Lung (tissue), 12 donors: Measurements from ENCODE around the gene DEFB123. TPM values are rescaled to one million over a fixed set of nuclear protein-coding genes. Genes with fewer than 3 reads are reported as not detected.

ENCODE experiments used
- ATAC-seq: fragments of 200-7000 bp; cut with Tn5 transposase; one replicate; pipeline ENCODE4 v1.9.1; 2020; ENCODE audit warnings: moderate number of reproducible peaks; ENCODE audit not compliant: insufficient read depth, low FRiP score
- DNase-seq, 3 donors: peaks; one replicate each; pipeline ENCODE4 v3.0.0-alpha.2; 2013 to 2017
- H3K27ac ChIP-seq, 2 donors: one replicate each; pipeline ENCODE4 v1.5.1; 2013; ENCODE audit warnings: mild to moderate bottlenecking in 2 of 2, moderate library complexity in 2 of 2, control low read depth in 1 of 2, inconsistent platforms in 1 of 2, low read depth in 1 of 2, low read length in 1 of 2
- H3K27me3 ChIP-seq, 3 donors: one replicate each; pipeline ENCODE4 v1.5.1; 2013; ENCODE audit warnings: low read length in 2 of 3; ENCODE audit not compliant: control insufficient read depth in 3 of 3, insufficient read depth in 3 of 3
- H3K36me3 ChIP-seq, 4 donors: one replicate each; pipeline ENCODE4 v1.5.1; 2013; ENCODE audit warnings: low read length in 4 of 4, mild to moderate bottlenecking in 1 of 4, moderate library complexity in 1 of 4; ENCODE audit not compliant: control insufficient read depth in 4 of 4, insufficient read depth in 4 of 4
- H3K4me1 ChIP-seq, 5 donors: one replicate each; pipeline ENCODE4 v1.5.1; 2013; ENCODE audit warnings: low read length in 5 of 5, mild to moderate bottlenecking in 2 of 5, moderate library complexity in 1 of 5; ENCODE audit not compliant: control insufficient read depth in 5 of 5, insufficient read depth in 5 of 5
- H3K4me3 ChIP-seq: one replicate; pipeline ENCODE4 v1.5.1; 2013; ENCODE audit warnings: mild to moderate bottlenecking, control low read depth, moderate library complexity
- H3K9ac ChIP-seq, 2 donors: one replicate each; pipeline ENCODE4 v1.5.1; 2013; ENCODE audit warnings: low read length in 2 of 2, control low read depth in 1 of 2; ENCODE audit not compliant: insufficient read depth in 1 of 2
- H3K9me3 ChIP-seq, 4 donors: one replicate each; pipeline ENCODE4 v1.5.1; 2013; ENCODE audit warnings: low read length in 3 of 4, mild to moderate bottlenecking in 1 of 4, moderate library complexity in 1 of 4; ENCODE audit not compliant: control insufficient read depth in 4 of 4, insufficient read depth in 3 of 4
- WGBS, 2 donors: extraction: QIAGEN DNeasy Blood & Tissue Kit; methylation state at CpG; one replicate each; pipeline ENCODE4 v1.1.7; 2013; 5-methylcytosine and 5-hydroxymethylcytosine counted together
- polyA plus RNA-seq, 2 donors: library from polyadenylated mRNA; stranded (reverse); fragments of 200-250 nt; gene quantifications; one replicate each; pipeline ENCODE4 v1.2.1, GENCODE V29; 2013
- total RNA-seq, 2 donors: library from RNA; depleted of rRNA in 1 of 2; stranded (reverse); fragments of >200 nt in 1 of 2; gene quantifications; one replicate each; pipeline ENCODE4 v1.2.1, GENCODE V29; 2014 to 2021
- TF ChIP-seq, protein P1 (sequence below): IDR thresholded peaks from 2 replicates; pipeline ENCODE4 v1.5.1; 2012; ENCODE audit warnings: mild to moderate bottlenecking; ENCODE audit errors: control extremely low read depth, extremely low read depth
- donor health status: control.
- donor health status: control.
- donor health status: Bipolar disorder and iron deficiency.
- donor health status: healthy.
- donor health status: DM: yes; HTN: yes; CAD: no.

DEFB123 gene
- total and polyA plus RNA-seq, 4 donors: not detected

DNA sequence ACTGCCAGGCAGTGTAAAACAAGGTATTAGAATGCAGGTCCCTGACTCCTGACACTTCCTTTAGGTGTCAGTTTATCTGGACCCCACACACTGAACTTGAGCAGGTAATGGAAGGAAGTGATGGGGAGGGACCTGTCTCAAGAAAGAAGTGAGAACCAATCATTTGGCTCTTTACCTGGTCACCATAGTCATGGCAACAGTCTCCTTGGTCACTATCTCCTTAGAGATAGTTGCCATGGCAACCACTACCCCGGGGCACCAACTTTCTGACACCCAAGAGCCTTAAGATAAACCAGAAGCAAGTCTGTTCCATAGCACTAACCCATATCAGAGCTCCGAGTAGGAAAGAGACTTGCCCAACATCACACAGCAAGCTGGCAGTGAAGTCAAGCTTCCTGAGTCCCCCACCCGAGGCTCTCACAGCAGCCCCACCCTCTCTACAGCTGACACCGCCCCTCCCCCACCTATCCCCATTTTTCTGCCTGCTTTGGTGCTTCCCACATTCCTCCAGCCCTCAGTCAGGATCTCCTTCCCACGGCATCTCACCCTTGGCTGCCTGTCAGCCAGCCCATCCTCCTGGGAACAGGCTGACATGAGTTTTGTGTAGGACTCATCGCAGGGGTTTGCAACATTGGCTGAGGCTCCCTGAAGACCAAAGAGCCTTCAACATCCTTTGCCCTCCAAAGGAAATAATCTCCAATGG lies 57.6 kb downstream of the DEFB123 start:
- Histone ChIP-seq H3K9ac (no peak overlapping the region), H3K27me3 (no peaks in the 10 kb centered on the region), H3K9me3 (no peaks in the 10 kb centered on the region), H3K4me3 (no peak overlapping the region), H3K36me3 (no peaks in the 10 kb centered on the region), H3K4me1 (peaks cover 0 to 19% (median 0%) of the 10 kb centered on the region in 5 donors), H3K27ac (peak overlapping the region in 1 of 2 donors; percentile 45)
- TF ChIP-seq, protein P1, sequence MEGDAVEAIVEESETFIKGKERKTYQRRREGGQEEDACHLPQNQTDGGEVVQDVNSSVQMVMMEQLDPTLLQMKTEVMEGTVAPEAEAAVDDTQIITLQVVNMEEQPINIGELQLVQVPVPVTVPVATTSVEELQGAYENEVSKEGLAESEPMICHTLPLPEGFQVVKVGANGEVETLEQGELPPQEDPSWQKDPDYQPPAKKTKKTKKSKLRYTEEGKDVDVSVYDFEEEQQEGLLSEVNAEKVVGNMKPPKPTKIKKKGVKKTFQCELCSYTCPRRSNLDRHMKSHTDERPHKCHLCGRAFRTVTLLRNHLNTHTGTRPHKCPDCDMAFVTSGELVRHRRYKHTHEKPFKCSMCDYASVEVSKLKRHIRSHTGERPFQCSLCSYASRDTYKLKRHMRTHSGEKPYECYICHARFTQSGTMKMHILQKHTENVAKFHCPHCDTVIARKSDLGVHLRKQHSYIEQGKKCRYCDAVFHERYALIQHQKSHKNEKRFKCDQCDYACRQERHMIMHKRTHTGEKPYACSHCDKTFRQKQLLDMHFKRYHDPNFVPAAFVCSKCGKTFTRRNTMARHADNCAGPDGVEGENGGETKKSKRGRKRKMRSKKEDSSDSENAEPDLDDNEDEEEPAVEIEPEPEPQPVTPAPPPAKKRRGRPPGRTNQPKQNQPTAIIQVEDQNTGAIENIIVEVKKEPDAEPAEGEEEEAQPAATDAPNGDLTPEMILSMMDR: no peak
- ATAC-seq (no peak), DNase-seq (peak in 2 of 3 donors; percentile 29 to 53)
- WGBS, 2 donors: 36 to 50% methylated on average over 6 of the region's 6 CpGs

Other genes with a start within 250 kb of the DEFB123 start
- not detected for gene DEFB115, start 183.0 kb upstream of the DEFB123 start, total RNA-seq
- not detected for gene DEFB115, start 183.0 kb upstream of the DEFB123 start, polyA plus RNA-seq
- not detected for gene DEFB116, start 132.0 kb upstream of the DEFB123 start, total RNA-seq
- not detected for gene DEFB116, start 132.0 kb upstream of the DEFB123 start, polyA plus RNA-seq
- gene DEFB118, start 72.0 kb upstream of the DEFB123 start, total RNA-seq: not detected
- not detected for gene DEFB118, start 72.0 kb upstream of the DEFB123 start, polyA plus RNA-seq
- not detected for gene DEFB119, start 50.0 kb upstream of the DEFB123 start, total RNA-seq
- gene DEFB119, start 50.0 kb upstream of the DEFB123 start, polyA plus RNA-seq: not detected
- gene DEFB121, start 34.4 kb upstream of the DEFB123 start, total RNA-seq: not detected
- gene DEFB121, start 34.4 kb upstream of the DEFB123 start, polyA plus RNA-seq: not detected
- gene DEFB124, start 34.5 kb downstream of the DEFB123 start, total RNA-seq: not detected
- gene DEFB124, start 34.5 kb downstream of the DEFB123 start, polyA plus RNA-seq: under 1 TPM in 1 of 2 donors, not detected in 1; 0.18 TPM
- gene REM1, start 34.7 kb downstream of the DEFB123 start, total RNA-seq: 1 to 10 TPM; 1.7 to 7.1 TPM
- 1 to 10 TPM; 1.3 to 1.7 TPM for gene REM1, start 34.7 kb downstream of the DEFB123 start, polyA plus RNA-seq
- 100 to 1,000 TPM in 1 of 2 donors, 10 to 100 TPM in 1; 53.5 to 237 TPM for gene HM13, start 73.8 kb downstream of the DEFB123 start, total RNA-seq
- 100 to 1,000 TPM; 173 to 249 TPM for gene HM13, start 73.8 kb downstream of the DEFB123 start, polyA plus RNA-seq
- gene ID1, start 164.7 kb downstream of the DEFB123 start, total RNA-seq: 100 to 1,000 TPM; 251 to 389 TPM
- 100 to 1,000 TPM; 299 to 824 TPM for gene ID1, start 164.7 kb downstream of the DEFB123 start, polyA plus RNA-seq
- 10 to 100 TPM; 14.4 to 18.8 TPM for gene COX4I2, start 197.3 kb downstream of the DEFB123 start, total RNA-seq
- 10 to 100 TPM; 21.0 to 51.8 TPM for gene COX4I2, start 197.3 kb downstream of the DEFB123 start, polyA plus RNA-seq